Ovary (tissue), 3 donors: ENCODE measurements around the gene DNAI4.

Experiments
- CTCF ChIP-seq, 3 donors: fragments of 450-650 bp in 2 of 3; fragments of 200-600 bp in 1 of 3; IDR thresholded peaks; one replicate each; pipeline versions ENCODE4 v1.5.1 to v1.8.0; 2016 to 2022; ENCODE audit warnings: antibody characterized with exemption in 3 of 3, mild to moderate bottlenecking in 1 of 3
- EP300 ChIP-seq: sonication (generic); formaldehyde crosslinking; IDR thresholded peaks from one replicate; pipeline ENCODE4 v1.6.1; 2017; ENCODE audit warnings: antibody characterized with exemption
- POLR2A ChIP-seq: fragments of 450-650 bp; IDR thresholded peaks from one replicate; pipeline ENCODE4 v1.6.1; 2017; ENCODE audit warnings: antibody characterized with exemption, mild to moderate bottlenecking, moderate library complexity
- donor health status: DM: no; HTN: no; CAD: no.

GRCh38 chr1:66809245-66809644 is 115.4 kb downstream of the DNAI4 start:
- TF ChIP-seq CTCF (IDR thresholded peaks at IDR 0.05) (no peak), POLR2A (no peak), EP300 (no peak)
